Measurements from ENCODE around the gene MFAP5. TPM values are rescaled to one million over a fixed set of nuclear protein-coding genes. Genes with fewer than 3 reads are reported as not detected.

MFAP5 gene
- polyA plus RNA-seq, 2 of the 4 experiments (the other 2 are of a cell fraction): 0.40 TPM

- no peak for DNase-seq (ENCODE audit: low read depth in 1 of 2, low spot score in 1 of 2)
- POLR2A ChIA-PET: no interaction called here
- Histone ChIP-seq H3K4me1 (peaks cover 10% of the 10 kb centered on the region; the same call in 2 of the 3 replicates), H3K9me3 (no peaks in the 10 kb centered on the region), H3K27ac (no peak overlapping the region), H3K4me3 (no peak overlapping the region), H3K4me2 (no peak overlapping the region)
- WGBS (ENCODE audit: missing lambda C conversion rate): 90% methylated on average over 4 of the region's 4 CpGs
- ATAC-seq: no peak
- no peak for FAIRE-seq
- TF ChIP-seq NPAS2 (CRISPR knock-in tag; IDR thresholded peaks at IDR 0.05; ENCODE audit: borderline replicate concordance): no peak
- peak; percentile 54 for TF ChIP-seq MAFK (IDR thresholded peaks at IDR 0.05; ENCODE audit: partially characterized antibody)
- CTCF ChIA-PET: interaction anchor here (0.6 to 1.4 kb wide), 4 partner anchors 10 to 188 kb away, joined by 3 to 4 read pairs (median 4); no protein-coding TSS in a partner anchor
These were observed 39.5 kb upstream of the MFAP5 start for GRCh38 chr12:8702159-8702558.

GRCh38 chr12:8701046-8701660 is 38.5 kb upstream of the MFAP5 start:
- peaks cover 10% of the 10 kb centered on the region; the same call in 2 of the 3 replicates for H3K4me1 ChIP-seq
- H3K27ac ChIP-seq: no peak overlapping the region
- FAIRE-seq (no peak), DNase-seq (ENCODE audit: low read depth in 1 of 2, low spot score in 1 of 2) (no peak), ATAC-seq (no peak)
- TF ChIP-seq KDM5A (IDR thresholded peaks at IDR 0.05) (no peak), CBX2 (IDR thresholded peaks at IDR 0.05; ENCODE audit: borderline replicate concordance, low read depth) (no peak), E2F6 (IDR thresholded peaks at IDR 0.05; ENCODE audit: borderline replicate concordance, low read depth) (no peak), EHMT2 (IDR thresholded peaks at IDR 0.05; ENCODE audit: low read depth) (no peak), GATA3 (IDR thresholded peaks at IDR 0.05; ENCODE audit: borderline replicate concordance) (no peak), EP300 (IDR thresholded peaks at IDR 0.05) (no peak), ZSCAN20 (CRISPR knock-in tag; IDR thresholded peaks at IDR 0.05) (no peak), TFCP2L1 (CRISPR knock-in tag; IDR thresholded peaks at IDR 0.05) (no peak), HMGXB4 (CRISPR knock-in tag; IDR thresholded peaks at IDR 0.05; ENCODE audit: borderline replicate concordance) (no peak), ZNF302 (CRISPR knock-in tag; IDR thresholded peaks at IDR 0.05) (no peak), MAX (IDR thresholded peaks at IDR 0.05) (no peak), ZC3H11A (IDR thresholded peaks at IDR 0.05) (no peak), CBX8 (IDR thresholded peaks at IDR 0.05) (no peak), PHF8 (IDR thresholded peaks at IDR 0.05; ENCODE audit: borderline replicate concordance, low read depth) (no peak), CHD4 (IDR thresholded peaks at IDR 0.05; ENCODE audit: borderline replicate concordance) (no peak)
- H3K4me2 ChIP-seq: no peak overlapping the region
- H3K4me3 ChIP-seq: no peak overlapping the region
- CTCF ChIA-PET: interaction anchor here (1.1 to 1.4 kb wide), 2 partner anchors 11 to 189 kb away, joined by 4 read pairs; no protein-coding TSS in a partner anchor
- H3K9me3 ChIP-seq: no peaks in the 10 kb centered on the region
- POLR2A ChIA-PET: interaction anchor here (0.7 kb wide), 1 partner anchor 18 kb away, joined by 3 read pairs; no protein-coding TSS in a partner anchor
- WGBS (ENCODE audit: missing lambda C conversion rate): 93% methylated on average over 6 of the region's 6 CpGs

- Histone ChIP-seq H3K4me1 (peaks cover 10% of the 10 kb centered on the region; the same call in 2 of the 3 replicates), H3K4me3 (peak overlapping the region; percentile 92; the same call in 1 of the 3 replicates), H3K9me3 (no peaks in the 10 kb centered on the region), H3K4me2 (peak overlapping the region; percentile 96; the same call in 2 of the 3 replicates), H3K27ac (no peak overlapping the region)
- CTCF ChIA-PET: interaction anchor here (1.2 to 1.5 kb wide), 2 partner anchors 15 to 191 kb away, joined by 3 to 4 read pairs; no protein-coding TSS in a partner anchor
- FAIRE-seq: no peak
- no peak for ATAC-seq
- WGBS (ENCODE audit: missing lambda C conversion rate): 90% methylated on average over 4 of the region's 4 CpGs
- no peak for DNase-seq (ENCODE audit: low read depth in 1 of 2, low spot score in 1 of 2)
- POLR2A ChIA-PET: no interaction called here
- TF ChIP-seq GATA3 (IDR thresholded peaks at IDR 0.05; ENCODE audit: borderline replicate concordance): no peak
- no peak for TF ChIP-seq FOSB (CRISPR knock-in tag; IDR thresholded peaks at IDR 0.05)
- TF ChIP-seq JUN (IDR thresholded peaks at IDR 0.05): no peak
- TF ChIP-seq RARB (CRISPR knock-in tag; IDR thresholded peaks at IDR 0.05): no peak
These were observed 37.1 kb upstream of the MFAP5 start for GRCh38 chr12:8699714-8700113.

All from A549 (cell line).